ENCODE results near the gene SLC38A7.

GRCh38 chr16:58727796-58728568 is 43.4 kb upstream of the SLC38A7 start:
- TF ChIP-seq POLR2AphosphoS5 (IDR thresholded peaks at IDR 0.05; ENCODE audit: low read depth, low read length) (no peak), CTCF (CRISPR knock-in tag; IDR thresholded peaks at IDR 0.05) (no peak)

Measured in HepG2 (cell line).